ENCODE results near the gene CRTC1. TPM values are rescaled to one million over a fixed set of nuclear protein-coding genes. Genes with fewer than 3 reads are reported as not detected.
A peak's percentile ranks its signal among the peaks of the same experiment; 100 is the strongest.

CRTC1 gene
- total and polyA plus RNA-seq, 10 donors = 3.1 to 15.7 (median 8.2) TPM

GRCh38 chr19:18646535-18647370 is 36.7 kb upstream of the CRTC1 start:
- Histone ChIP-seq H3K27me3 (replicated peaks in 1 of 7) (no peaks in the 10 kb centered on the region), H3K9me3 (no peaks in the 10 kb centered on the region), H3K27ac (no peak overlapping the region), H3K36me3 (no peaks in the 10 kb centered on the region), H3K4me3 (no peak overlapping the region), H3K4me1 (peaks cover 21 to 61% (median 51%) of the 10 kb centered on the region in 6 donors)
- DNase-seq = no peak
- WGBS, 5 donors = 94 to 97% (median 94%) methylated on average over 25 to 34 of the region's 34 CpGs
- intact Hi-C loops (cut with DNase I; ENCODE audit: low total_unique reads) = no loop called here
- no peak for TF ChIP-seq POLR2AphosphoS5 (IDR thresholded peaks at IDR 0.05)
- no peak for TF ChIP-seq CTCF (IDR thresholded peaks at IDR 0.05 in 8 of 11, conservative IDR thresholded peaks at IDR 0.05 in 3 of 11)
- no peak for TF ChIP-seq POLR2A (IDR thresholded peaks at IDR 0.05)

- no peak overlapping the region for H3K4me3 ChIP-seq
- TF ChIP-seq CTCF (IDR thresholded peaks at IDR 0.05 in 8 of 11, conservative IDR thresholded peaks at IDR 0.05 in 3 of 11) (no peak), POLR2A (IDR thresholded peaks at IDR 0.05) (no peak), POLR2AphosphoS5 (IDR thresholded peaks at IDR 0.05) (no peak)
- DNase-seq = no peak
- 85 to 100% (median 94%) methylated on average over 1 of the region's 1 CpG for WGBS, 5 donors
- no peaks in the 10 kb centered on the region for H3K9me3 ChIP-seq
- intact Hi-C loops (cut with DNase I; ENCODE audit: low total_unique reads) = no loop called here
- no peaks in the 10 kb centered on the region for H3K27me3 ChIP-seq (replicated peaks in 1 of 7)
- H3K36me3 ChIP-seq = no peaks in the 10 kb centered on the region
- H3K4me1 ChIP-seq = peaks cover 21 to 65% (median 53%) of the 10 kb centered on the region in 6 donors
- no peak overlapping the region for H3K27ac ChIP-seq
These were observed 36.1 kb upstream of the CRTC1 start for GRCh38 chr19:18647371-18647767.

GRCh38 chr19:18647807-18648206 is 35.7 kb upstream of the CRTC1 start:
- Histone ChIP-seq H3K4me1 (peaks cover 21 to 65% (median 53%) of the 10 kb centered on the region in 6 donors), H3K9me3 (no peaks in the 10 kb centered on the region), H3K27me3 (replicated peaks in 1 of 7) (no peaks in the 10 kb centered on the region), H3K36me3 (no peaks in the 10 kb centered on the region), H3K4me3 (no peak overlapping the region), H3K27ac (peak overlapping the region in 2 of 8 donors; percentile 79 to 84)
- intact Hi-C loops (cut with DNase I; ENCODE audit: low total_unique reads) = no loop called here
- no peak for DNase-seq
- TF ChIP-seq POLR2AphosphoS5 (IDR thresholded peaks at IDR 0.05) = no peak
- no peak for TF ChIP-seq POLR2A (IDR thresholded peaks at IDR 0.05)
- TF ChIP-seq CTCF (IDR thresholded peaks at IDR 0.05 in 8 of 11, conservative IDR thresholded peaks at IDR 0.05 in 3 of 11) = no peak
- 92 to 98% (median 95%) methylated on average over 6 to 10 of the region's 10 CpGs for WGBS, 5 donors

GRCh38 chr19:18648973-18649315 is 34.5 kb upstream of the CRTC1 start:
- no peak for DNase-seq
- Histone ChIP-seq H3K9me3 (no peaks in the 10 kb centered on the region), H3K27ac (peak overlapping the region in 7 of 8 donors; percentile 69 to 84 (median 79)), H3K27me3 (replicated peaks in 1 of 7) (no peaks in the 10 kb centered on the region), H3K4me1 (peaks cover 21 to 62% (median 52%) of the 10 kb centered on the region in 6 donors), H3K36me3 (no peaks in the 10 kb centered on the region), H3K4me3 (peak overlapping the region in 2 of 8 donors; percentile 23 to 55)
- intact Hi-C loops (cut with DNase I; ENCODE audit: low total_unique reads) = no loop called here
- TF ChIP-seq POLR2AphosphoS5 (IDR thresholded peaks at IDR 0.05) (peak; percentile 39 to 62 (median 46)), POLR2A (IDR thresholded peaks at IDR 0.05) (no peak)
- 46 to 69% (median 59%) methylated on average over 13 of the region's 13 CpGs for WGBS, 5 donors
